ENCODE measurements around the gene ATXN7L2.
A peak's percentile ranks its signal among the peaks of the same experiment; 100 is the strongest.

The ATXN7L2 gene

GRCh38 chr1:109479901-109480300 is 3.8 kb upstream of the ATXN7L2 start:
- Histone ChIP-seq H3K14ac (ENCODE audit: low read length) (no peak overlapping the region), H4K8ac (ENCODE audit: low read depth, low read length) (no peak overlapping the region), H3K27ac (ENCODE audit: low read depth, low read length) (no peak overlapping the region), H3K4me2 (ENCODE audit: low read length) (no peak overlapping the region), H3K79me1 (ENCODE audit: low read length) (peaks cover 6% of the 10 kb centered on the region), H3K18ac (ENCODE audit: low read length) (no peak overlapping the region), H3K36me3 (ENCODE audit: control insufficient read depth in 1 of 2, insufficient read depth in 2 of 2, low read length in 2 of 2) (no peaks in the 10 kb centered on the region), H2BK120ac (ENCODE audit: insufficient read depth, low read length, poor library complexity) (no peak overlapping the region), H3K23ac (ENCODE audit: low read length) (no peak overlapping the region), H2BK12ac (ENCODE audit: low read length) (no peak overlapping the region), H3K9me3 (ENCODE audit: insufficient read depth, low read depth, low read length) (no peaks in the 10 kb centered on the region), H3K27me3 (ENCODE audit: insufficient read depth, low read length) (no peaks in the 10 kb centered on the region), H2AFZ (ENCODE audit: insufficient read depth, low read length, poor library complexity) (no peak overlapping the region), H3K4ac (ENCODE audit: low read depth, low read length) (no peak overlapping the region), H2BK5ac (ENCODE audit: low read depth, low read length, poor library complexity) (no peak overlapping the region), H4K91ac (ENCODE audit: low read depth, low read length) (no peak overlapping the region), H2AK5ac (ENCODE audit: low read length) (no peak overlapping the region), H3K9ac (ENCODE audit: low read length) (no peak overlapping the region), H3K79me2 (ENCODE audit: control insufficient read depth, insufficient read depth, low read length, poor library complexity) (peaks cover 4% of the 10 kb centered on the region), H3K4me3 (ENCODE audit: low read depth, low read length) (no peak overlapping the region), H3K4me1 (ENCODE audit: control insufficient read depth in 1 of 2, insufficient read depth in 2 of 2, low read length in 2 of 2) (peaks cover 10 to 13% of the 10 kb centered on the region in 2 experiments), H4K12ac (ENCODE audit: low read depth, low read length) (no peak overlapping the region)
- no peak for DNase-seq
- no CpG with 5 or more reads among the region's 3 CpGs for WGBS (ENCODE audit: extremely low coverage, insufficient coverage, insufficient read length)

DNA sequence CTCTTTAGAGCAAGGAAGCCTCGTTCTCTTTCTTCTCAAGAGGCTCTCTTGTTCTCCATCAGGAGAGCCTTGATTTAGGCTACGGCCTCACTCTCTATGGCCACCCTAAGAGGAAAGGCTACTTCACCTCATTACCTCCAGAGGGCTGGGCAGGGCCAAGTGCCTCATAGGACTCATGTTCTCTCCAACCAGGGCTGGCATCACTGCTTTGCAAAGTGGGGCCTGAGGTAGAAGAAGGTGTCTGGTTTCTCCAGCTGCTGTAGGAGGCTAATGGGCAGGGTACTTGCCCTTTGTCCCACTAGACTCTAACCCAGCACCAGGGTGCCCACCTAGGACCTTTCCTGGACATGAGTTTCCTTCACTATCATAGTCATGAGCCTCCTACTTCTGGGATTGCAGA is 2.1 kb upstream of the ATXN7L2 start:
- H3K4ac ChIP-seq (ENCODE audit: low read depth, low read length) = no peak overlapping the region
- H2AFZ ChIP-seq (ENCODE audit: insufficient read depth, low read length, poor library complexity) = no peak overlapping the region
- H3K4me3 ChIP-seq (ENCODE audit: low read depth, low read length) = no peak overlapping the region
- H2BK12ac ChIP-seq (ENCODE audit: low read length) = no peak overlapping the region
- H3K4me2 ChIP-seq (ENCODE audit: low read length) = no peak overlapping the region
- WGBS (ENCODE audit: extremely low coverage, insufficient coverage, insufficient read length) = no CpG with 5 or more reads among the region's 2 CpGs
- H3K36me3 ChIP-seq (ENCODE audit: control insufficient read depth in 1 of 2, insufficient read depth in 2 of 2, low read length in 2 of 2) = peaks cover 0 to 2% of the 10 kb centered on the region in 2 experiments
- H3K79me1 ChIP-seq (ENCODE audit: low read length) = peaks cover 6% of the 10 kb centered on the region
- H2BK5ac ChIP-seq (ENCODE audit: low read depth, low read length, poor library complexity) = no peak overlapping the region
- no peak overlapping the region for H4K91ac ChIP-seq (ENCODE audit: low read depth, low read length)
- no peak overlapping the region for H4K8ac ChIP-seq (ENCODE audit: low read depth, low read length)
- H4K12ac ChIP-seq (ENCODE audit: low read depth, low read length) = no peak overlapping the region
- no peak overlapping the region for H3K14ac ChIP-seq (ENCODE audit: low read length)
- H3K4me1 ChIP-seq (ENCODE audit: control insufficient read depth in 1 of 2, insufficient read depth in 2 of 2, low read length in 2 of 2) = peaks cover 11 to 15% of the 10 kb centered on the region in 2 experiments
- no peak overlapping the region for H3K18ac ChIP-seq (ENCODE audit: low read length)
- no peaks in the 10 kb centered on the region for H3K9me3 ChIP-seq (ENCODE audit: insufficient read depth, low read depth, low read length)
- no peak for DNase-seq
- H3K79me2 ChIP-seq (ENCODE audit: control insufficient read depth, insufficient read depth, low read length, poor library complexity) = peaks cover 4% of the 10 kb centered on the region
- no peak overlapping the region for H3K27ac ChIP-seq (ENCODE audit: low read depth, low read length)
- H3K23ac ChIP-seq (ENCODE audit: low read length) = no peak overlapping the region
- no peak overlapping the region for H3K9ac ChIP-seq (ENCODE audit: low read length)
- no peaks in the 10 kb centered on the region for H3K27me3 ChIP-seq (ENCODE audit: insufficient read depth, low read length)
- H2AK5ac ChIP-seq (ENCODE audit: low read length) = no peak overlapping the region
- H2BK120ac ChIP-seq (ENCODE audit: insufficient read depth, low read length, poor library complexity) = no peak overlapping the region

- no peak overlapping the region for H4K12ac ChIP-seq (ENCODE audit: low read depth, low read length)
- H3K4ac ChIP-seq (ENCODE audit: low read depth, low read length) = no peak overlapping the region
- H3K4me3 ChIP-seq (ENCODE audit: low read depth, low read length) = no peak overlapping the region
- H2BK12ac ChIP-seq (ENCODE audit: low read length) = no peak overlapping the region
- H3K4me1 ChIP-seq (ENCODE audit: control insufficient read depth in 1 of 2, insufficient read depth in 2 of 2, low read length in 2 of 2) = peaks cover 11 to 15% of the 10 kb centered on the region in 2 experiments
- H3K23ac ChIP-seq (ENCODE audit: low read length) = no peak overlapping the region
- no peak overlapping the region for H2AK5ac ChIP-seq (ENCODE audit: low read length)
- peaks cover 0 to 2% of the 10 kb centered on the region in 2 experiments for H3K36me3 ChIP-seq (ENCODE audit: control insufficient read depth in 1 of 2, insufficient read depth in 2 of 2, low read length in 2 of 2)
- peaks cover 4% of the 10 kb centered on the region for H3K79me2 ChIP-seq (ENCODE audit: control insufficient read depth, insufficient read depth, low read length, poor library complexity)
- no peak overlapping the region for H3K9ac ChIP-seq (ENCODE audit: low read length)
- H2BK120ac ChIP-seq (ENCODE audit: insufficient read depth, low read length, poor library complexity) = no peak overlapping the region
- H3K27me3 ChIP-seq (ENCODE audit: insufficient read depth, low read length) = no peaks in the 10 kb centered on the region
- no peak overlapping the region for H2AFZ ChIP-seq (ENCODE audit: insufficient read depth, low read length, poor library complexity)
- H3K18ac ChIP-seq (ENCODE audit: low read length) = no peak overlapping the region
- H3K27ac ChIP-seq (ENCODE audit: low read depth, low read length) = no peak overlapping the region
- H2BK5ac ChIP-seq (ENCODE audit: low read depth, low read length, poor library complexity) = no peak overlapping the region
- no peak overlapping the region for H4K8ac ChIP-seq (ENCODE audit: low read depth, low read length)
- H4K91ac ChIP-seq (ENCODE audit: low read depth, low read length) = no peak overlapping the region
- H3K79me1 ChIP-seq (ENCODE audit: low read length) = peaks cover 6% of the 10 kb centered on the region
- H3K4me2 ChIP-seq (ENCODE audit: low read length) = no peak overlapping the region
- no peak overlapping the region for H3K14ac ChIP-seq (ENCODE audit: low read length)
- DNase-seq = no peak
- H3K9me3 ChIP-seq (ENCODE audit: insufficient read depth, low read depth, low read length) = no peaks in the 10 kb centered on the region
These were observed 1.5 kb upstream of the ATXN7L2 start for GRCh38 chr1:109482242-109482641.

DNA sequence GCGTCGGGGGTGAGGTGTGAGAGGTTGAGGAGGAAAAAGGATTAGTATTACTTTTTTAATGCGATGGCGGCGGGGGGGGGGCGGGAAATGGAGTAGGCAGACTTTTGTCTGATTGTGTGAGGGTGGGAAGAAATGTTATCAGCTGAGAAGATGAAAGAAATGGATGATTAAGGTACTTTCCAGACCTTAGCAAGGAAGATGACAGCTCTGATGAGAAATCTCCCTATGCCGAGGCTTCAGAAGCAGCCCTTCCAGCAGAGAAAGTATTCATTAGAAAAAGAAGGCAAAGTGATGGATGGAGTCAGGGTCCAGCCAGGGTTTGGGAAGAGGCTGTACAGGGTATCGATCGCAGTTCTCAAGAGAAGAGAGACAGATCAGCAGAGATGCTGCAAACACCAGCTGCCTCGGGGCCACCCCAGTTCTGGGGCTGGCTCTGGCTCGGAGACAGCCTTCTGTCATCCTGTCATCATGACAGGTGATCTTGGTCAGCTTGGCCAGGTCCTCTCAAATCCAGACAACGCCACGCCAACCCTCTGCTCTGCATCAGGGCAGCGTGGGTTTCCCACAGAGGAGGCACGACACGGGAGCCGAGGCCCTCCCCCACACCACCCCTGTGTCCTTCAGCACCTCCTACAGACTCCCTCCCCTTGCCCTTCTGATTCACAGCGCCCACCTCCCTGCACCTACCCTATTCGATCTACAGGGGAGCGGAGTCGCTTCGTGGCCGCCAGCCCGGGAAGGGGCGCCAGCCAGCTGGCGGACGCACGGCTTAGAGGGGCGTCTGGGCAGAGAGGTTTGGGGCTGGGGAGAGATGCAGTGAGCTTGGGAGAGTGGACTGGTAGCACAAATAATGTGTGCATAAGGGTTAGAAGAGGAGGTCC is 674 bp upstream of the ATXN7L2 start:
- H3K4me3 ChIP-seq (ENCODE audit: low read depth, low read length) = peak overlapping the region; percentile 64
- DNase-seq = no peak
- H4K12ac ChIP-seq (ENCODE audit: low read depth, low read length) = no peak overlapping the region
- no peak overlapping the region for H3K18ac ChIP-seq (ENCODE audit: low read length)
- H2BK120ac ChIP-seq (ENCODE audit: insufficient read depth, low read length, poor library complexity) = no peak overlapping the region
- H2BK12ac ChIP-seq (ENCODE audit: low read length) = no peak overlapping the region
- H3K36me3 ChIP-seq (ENCODE audit: control insufficient read depth in 1 of 2, insufficient read depth in 2 of 2, low read length in 2 of 2) = peaks cover 0 to 2% of the 10 kb centered on the region in 2 experiments
- peak overlapping the region; percentile 74 for H2AFZ ChIP-seq (ENCODE audit: insufficient read depth, low read length, poor library complexity)
- no peak overlapping the region for H4K91ac ChIP-seq (ENCODE audit: low read depth, low read length)
- H3K4ac ChIP-seq (ENCODE audit: low read depth, low read length) = no peak overlapping the region
- H2BK5ac ChIP-seq (ENCODE audit: low read depth, low read length, poor library complexity) = no peak overlapping the region
- H4K8ac ChIP-seq (ENCODE audit: low read depth, low read length) = peak overlapping the region; percentile 59
- H3K23ac ChIP-seq (ENCODE audit: low read length) = no peak overlapping the region
- peaks cover 11 to 15% of the 10 kb centered on the region in 2 experiments for H3K4me1 ChIP-seq (ENCODE audit: control insufficient read depth in 1 of 2, insufficient read depth in 2 of 2, low read length in 2 of 2)
- H3K14ac ChIP-seq (ENCODE audit: low read length) = peak overlapping the region; percentile 17
- no CpG with 5 or more reads among the region's 29 CpGs for WGBS (ENCODE audit: extremely low coverage, insufficient coverage, insufficient read length)
- H3K27me3 ChIP-seq (ENCODE audit: insufficient read depth, low read length) = no peaks in the 10 kb centered on the region
- no peaks in the 10 kb centered on the region for H3K9me3 ChIP-seq (ENCODE audit: insufficient read depth, low read depth, low read length)
- H3K4me2 ChIP-seq (ENCODE audit: low read length) = peak overlapping the region; percentile 94
- no peak overlapping the region for H2AK5ac ChIP-seq (ENCODE audit: low read length)
- H3K79me1 ChIP-seq (ENCODE audit: low read length) = peaks cover 6% of the 10 kb centered on the region
- H3K9ac ChIP-seq (ENCODE audit: low read length) = no peak overlapping the region
- peaks cover 4% of the 10 kb centered on the region for H3K79me2 ChIP-seq (ENCODE audit: control insufficient read depth, insufficient read depth, low read length, poor library complexity)
- H3K27ac ChIP-seq (ENCODE audit: low read depth, low read length) = no peak overlapping the region
